ENCODE data around the gene DKKL1. TPM values are rescaled to one million over a fixed set of nuclear protein-coding genes. Genes with fewer than 3 reads are reported as not detected.
A peak's percentile ranks its signal among the peaks of the same experiment; 100 is the strongest.

The DKKL1 gene
- total RNA-seq, 2 experiments from 2014 or later: 0.61 to 0.63 TPM

GRCh38 chr19:49407079-49407478 is 43.4 kb downstream of the DKKL1 start:
- Histone ChIP-seq H3K27ac (ENCODE audit: low read depth, low read length, poor library complexity, severe bottlenecking) (no peak overlapping the region), H3K4me3 (ENCODE audit: low read depth, low read length, poor library complexity, severe bottlenecking) (no peak overlapping the region), H3K9me3 (ENCODE audit: low read length) (no peaks in the 10 kb centered on the region), H3K36me3 (ENCODE audit: insufficient read depth, low read length) (no peaks in the 10 kb centered on the region), H3K79me2 (ENCODE audit: insufficient read depth, low read depth, low read length) (no peaks in the 10 kb centered on the region), H3K4me1 (ENCODE audit: insufficient read depth, low read length, poor library complexity, severe bottlenecking) (peaks cover 94% of the 10 kb centered on the region), H3K4me2 (ENCODE audit: low read length) (no peak overlapping the region), H2AFZ (ENCODE audit: low read length) (no peak overlapping the region), H4K20me1 (ENCODE audit: insufficient read depth, low read length) (no peaks in the 10 kb centered on the region), H3K9me2 (ENCODE audit: insufficient read depth, low read length) (no peaks in the 10 kb centered on the region)
- TF ChIP-seq CTCF (conservative IDR thresholded peaks at IDR 0.05; ENCODE audit: low read length): no peak
- TF ChIP-seq EZH2phosphoT487 (IDR thresholded peaks at IDR 0.05; ENCODE audit: borderline replicate concordance, low read depth, low read length): no peak
- CTCF ChIA-PET (ENCODE audit: unreplicated experiment): no interaction called here
- BruUV-seq (replicated peaks): no TSS peak
- DNase-seq (ENCODE audit: low spot score): no peak
- intact Hi-C loops (cut with micrococcal nuclease; ENCODE audit: unreplicated experiment): no loop called here
- POLR2A ChIA-PET: interaction anchor here (1.0 kb wide), 1 partner anchor 19 kb away, joined by 3 read pairs; the partner anchor contains the start of gene KASH5

GRCh38 chr19:49407482-49408015 is 43.9 kb downstream of the DKKL1 start:
- DNase-seq (ENCODE audit: low spot score): no peak
- Histone ChIP-seq H3K4me2 (ENCODE audit: low read length) (peak overlapping the region; percentile 68), H3K36me3 (ENCODE audit: insufficient read depth, low read length) (no peaks in the 10 kb centered on the region), H2AFZ (ENCODE audit: low read length) (no peak overlapping the region), H4K20me1 (ENCODE audit: insufficient read depth, low read length) (no peaks in the 10 kb centered on the region), H3K4me3 (ENCODE audit: low read depth, low read length, poor library complexity, severe bottlenecking) (no peak overlapping the region), H3K4me1 (ENCODE audit: insufficient read depth, low read length, poor library complexity, severe bottlenecking) (peaks cover 94% of the 10 kb centered on the region), H3K9me3 (ENCODE audit: low read length) (no peaks in the 10 kb centered on the region), H3K9me2 (ENCODE audit: insufficient read depth, low read length) (no peaks in the 10 kb centered on the region), H3K27ac (ENCODE audit: low read depth, low read length, poor library complexity, severe bottlenecking) (peak overlapping the region; percentile 79), H3K79me2 (ENCODE audit: insufficient read depth, low read depth, low read length) (no peaks in the 10 kb centered on the region)
- intact Hi-C loops (cut with micrococcal nuclease; ENCODE audit: unreplicated experiment): no loop called here
- ChIA-PET CTCF (ENCODE audit: unreplicated experiment) (no interaction called here), POLR2A (no interaction called here)
- TF ChIP-seq CTCF (conservative IDR thresholded peaks at IDR 0.05; ENCODE audit: low read length) (no peak), EZH2phosphoT487 (IDR thresholded peaks at IDR 0.05; ENCODE audit: borderline replicate concordance, low read depth, low read length) (no peak)
- BruUV-seq (replicated peaks): no TSS peak

- no peaks in the 10 kb centered on the region for H3K36me3 ChIP-seq (ENCODE audit: insufficient read depth, low read length)
- ChIA-PET POLR2A (interaction anchor here (0.6 to 1.2 kb wide), 3 partner anchors 8 to 87 kb away, joined by 3 to 5 read pairs (median 3); no protein-coding TSS in a partner anchor), CTCF (ENCODE audit: unreplicated experiment) (interaction anchor here (0.6 to 1.1 kb wide), 2 partner anchors 18 to 107 kb away, joined by 3 to 4 read pairs; no protein-coding TSS in a partner anchor)
- no peaks in the 10 kb centered on the region for H3K9me3 ChIP-seq (ENCODE audit: low read length)
- intact Hi-C loops (cut with micrococcal nuclease; ENCODE audit: unreplicated experiment): no loop called here
- H2AFZ ChIP-seq (ENCODE audit: low read length): peak overlapping the region; percentile 7; the same call in 1 of the 2 replicates
- H3K9me2 ChIP-seq (ENCODE audit: insufficient read depth, low read length): no peaks in the 10 kb centered on the region
- DNase-seq (ENCODE audit: low spot score): peak; percentile 44
- peak overlapping the region; percentile 68 for H3K4me2 ChIP-seq (ENCODE audit: low read length)
- BruUV-seq (replicated peaks): no TSS peak
- peak overlapping the region; percentile 54 for H3K4me3 ChIP-seq (ENCODE audit: low read depth, low read length, poor library complexity, severe bottlenecking)
- TF ChIP-seq CTCF (conservative IDR thresholded peaks at IDR 0.05; ENCODE audit: low read length) (no peak), EZH2phosphoT487 (IDR thresholded peaks at IDR 0.05; ENCODE audit: borderline replicate concordance, low read depth, low read length) (no peak)
- no peaks in the 10 kb centered on the region for H3K79me2 ChIP-seq (ENCODE audit: insufficient read depth, low read depth, low read length)
- no peaks in the 10 kb centered on the region for H4K20me1 ChIP-seq (ENCODE audit: insufficient read depth, low read length)
- peak overlapping the region; percentile 79 for H3K27ac ChIP-seq (ENCODE audit: low read depth, low read length, poor library complexity, severe bottlenecking)
- peaks cover 80% of the 10 kb centered on the region for H3K4me1 ChIP-seq (ENCODE audit: insufficient read depth, low read length, poor library complexity, severe bottlenecking)
Observed at GRCh38 chr19:49408816-49409440, 45.3 kb downstream of the DKKL1 start.
